ENCODE data around the gene HAPLN3.

DNA sequence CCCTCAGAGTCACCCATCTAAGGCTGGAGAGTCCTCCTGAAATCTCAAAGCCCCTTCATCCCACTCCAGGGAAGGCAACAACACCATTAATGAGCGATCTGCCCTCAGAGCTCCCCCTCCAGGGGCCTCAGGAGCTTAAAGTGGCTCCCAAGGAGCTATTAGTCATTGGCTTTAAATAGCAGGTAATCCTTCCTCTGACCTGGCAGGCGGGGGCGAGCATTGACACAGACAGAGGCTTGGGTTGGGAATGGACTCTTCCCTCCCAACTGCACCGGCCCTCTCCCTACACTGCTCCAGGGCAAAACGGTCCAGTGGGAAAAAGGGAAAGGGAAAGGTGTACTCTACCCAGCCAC, 16.4 kb upstream of the HAPLN3 start:
- TF ChIP-seq, protein P1, sequence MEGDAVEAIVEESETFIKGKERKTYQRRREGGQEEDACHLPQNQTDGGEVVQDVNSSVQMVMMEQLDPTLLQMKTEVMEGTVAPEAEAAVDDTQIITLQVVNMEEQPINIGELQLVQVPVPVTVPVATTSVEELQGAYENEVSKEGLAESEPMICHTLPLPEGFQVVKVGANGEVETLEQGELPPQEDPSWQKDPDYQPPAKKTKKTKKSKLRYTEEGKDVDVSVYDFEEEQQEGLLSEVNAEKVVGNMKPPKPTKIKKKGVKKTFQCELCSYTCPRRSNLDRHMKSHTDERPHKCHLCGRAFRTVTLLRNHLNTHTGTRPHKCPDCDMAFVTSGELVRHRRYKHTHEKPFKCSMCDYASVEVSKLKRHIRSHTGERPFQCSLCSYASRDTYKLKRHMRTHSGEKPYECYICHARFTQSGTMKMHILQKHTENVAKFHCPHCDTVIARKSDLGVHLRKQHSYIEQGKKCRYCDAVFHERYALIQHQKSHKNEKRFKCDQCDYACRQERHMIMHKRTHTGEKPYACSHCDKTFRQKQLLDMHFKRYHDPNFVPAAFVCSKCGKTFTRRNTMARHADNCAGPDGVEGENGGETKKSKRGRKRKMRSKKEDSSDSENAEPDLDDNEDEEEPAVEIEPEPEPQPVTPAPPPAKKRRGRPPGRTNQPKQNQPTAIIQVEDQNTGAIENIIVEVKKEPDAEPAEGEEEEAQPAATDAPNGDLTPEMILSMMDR (IDR thresholded peaks at IDR 0.05): peak in 1 of 12 donors; percentile 17
- peak; percentile 79 to 82 for TF ChIP-seq POLR2A (IDR thresholded peaks at IDR 0.05)
